ENCODE measurements around the gene CLK2. TPM values are rescaled to one million over a fixed set of nuclear protein-coding genes. Genes with fewer than 3 reads are reported as not detected.

Gene CLK2
- total RNA-seq, 1 donor from 2014 or later = 106 TPM

GRCh38 chr1:155282488-155283091 is 9.3 kb upstream of the CLK2 start:
- H3K27ac Mint-ChIP-seq = no peak overlapping the region
- H3K36me3 Mint-ChIP-seq (ENCODE audit: insufficient read depth) = no peaks in the 10 kb centered on the region
- H3K27me3 Mint-ChIP-seq = no peaks in the 10 kb centered on the region
- no peak for DNase-seq (ENCODE audit: low spot score, unreplicated experiment)
- no peaks in the 10 kb centered on the region for H3K9me3 Mint-ChIP-seq (ENCODE audit: low read depth)
- peaks cover 6% of the 10 kb centered on the region for H3K4me1 Mint-ChIP-seq (ENCODE audit: low read depth)
- TF ChIP-seq CTCF (IDR thresholded peaks at IDR 0.05; ENCODE audit: unreplicated experiment) = no peak
- no peak overlapping the region for H3K4me3 Mint-ChIP-seq (ENCODE audit: low read depth)

- H3K9me3 Mint-ChIP-seq (ENCODE audit: low read depth) = no peaks in the 10 kb centered on the region
- DNase-seq (ENCODE audit: low spot score, unreplicated experiment) = no peak
- TF ChIP-seq CTCF (IDR thresholded peaks at IDR 0.05; ENCODE audit: unreplicated experiment) = no peak
- H3K4me1 Mint-ChIP-seq (ENCODE audit: low read depth) = peaks cover 6% of the 10 kb centered on the region
- no peak overlapping the region for H3K27ac Mint-ChIP-seq
- no peak overlapping the region for H3K4me3 Mint-ChIP-seq (ENCODE audit: low read depth)
- no peaks in the 10 kb centered on the region for H3K27me3 Mint-ChIP-seq
- H3K36me3 Mint-ChIP-seq (ENCODE audit: insufficient read depth) = no peaks in the 10 kb centered on the region
Observed at GRCh38 chr1:155279268-155279667, 6.0 kb upstream of the CLK2 start.

GRCh38 chr1:155278689-155279160 is 5.4 kb upstream of the CLK2 start:
- Mint-ChIP-seq H3K4me3 (ENCODE audit: low read depth) (peak overlapping the region; percentile 73), H3K36me3 (ENCODE audit: insufficient read depth) (no peaks in the 10 kb centered on the region), H3K4me1 (ENCODE audit: low read depth) (peaks cover 7% of the 10 kb centered on the region), H3K9me3 (ENCODE audit: low read depth) (no peaks in the 10 kb centered on the region), H3K27me3 (no peaks in the 10 kb centered on the region), H3K27ac (peak overlapping the region; percentile 62)
- peak; percentile 9 for TF ChIP-seq CTCF (IDR thresholded peaks at IDR 0.05; ENCODE audit: unreplicated experiment)
- DNase-seq (ENCODE audit: low spot score, unreplicated experiment) = no peak

GRCh38 chr1:155277902-155278688 is 4.8 kb upstream of the CLK2 start:
- peaks cover 9% of the 10 kb centered on the region for H3K4me1 Mint-ChIP-seq (ENCODE audit: low read depth)
- peak overlapping the region; percentile 62 for H3K27ac Mint-ChIP-seq
- H3K36me3 Mint-ChIP-seq (ENCODE audit: insufficient read depth) = no peaks in the 10 kb centered on the region
- H3K27me3 Mint-ChIP-seq = no peaks in the 10 kb centered on the region
- DNase-seq (ENCODE audit: low spot score, unreplicated experiment) = peak; percentile 81
- H3K9me3 Mint-ChIP-seq (ENCODE audit: low read depth) = no peaks in the 10 kb centered on the region
- peak; percentile 52 for TF ChIP-seq CTCF (IDR thresholded peaks at IDR 0.05; ENCODE audit: unreplicated experiment)
- H3K4me3 Mint-ChIP-seq (ENCODE audit: low read depth) = peak overlapping the region; percentile 73

- H3K4me1 Mint-ChIP-seq (ENCODE audit: low read depth) = peaks cover 15% of the 10 kb centered on the region
- DNase-seq (ENCODE audit: low spot score, unreplicated experiment) = peak; percentile 98
- peak within 1 kb of the TSS; percentile 73 for H3K4me3 Mint-ChIP-seq (ENCODE audit: low read depth)
- no peaks in the 10 kb centered on the region for H3K9me3 Mint-ChIP-seq (ENCODE audit: low read depth)
- no peak within 1 kb of the TSS for H3K27ac Mint-ChIP-seq
- peaks cover 3% of the 10 kb centered on the region for H3K36me3 Mint-ChIP-seq (ENCODE audit: insufficient read depth)
- no peaks in the 10 kb centered on the region for H3K27me3 Mint-ChIP-seq
- TF ChIP-seq CTCF (IDR thresholded peaks at IDR 0.05; ENCODE audit: unreplicated experiment) = peak; percentile 77
Observed at GRCh38 chr1:155277070-155277901, 4.0 kb upstream of the CLK2 start, which contains the start of gene HCN3. TSS of gene HCN3 (plus strand) at chr1:155277463. CDS start at chr1:155277591, 128 bp downstream.
